Measurements from ENCODE around the gene LSR.
"Not testable (repeated sequence)": the region's sequence is repeated elsewhere in the genome, so short reads cannot be mapped to it uniquely, and the experiment has no call there.

LSR gene

GRCh38 chr19:35220315-35220921 is 28.4 kb upstream of the LSR start:
- DNase-seq: no peak

- DNase-seq: not testable (repeated sequence)
Measured at GRCh38 chr19:35220973-35221590, 27.7 kb upstream of the LSR start.

- DNase-seq: no peak
Measured at GRCh38 chr19:35222373-35223015, 26.3 kb upstream of the LSR start.

- no peak for DNase-seq
Measured at GRCh38 chr19:35223084-35223790, 25.6 kb upstream of the LSR start.

GRCh38 chr19:35223862-35224505 is 24.8 kb upstream of the LSR start:
- no peak for DNase-seq

GRCh38 chr19:35224681-35225571 is 23.9 kb upstream of the LSR start:
- no peak for DNase-seq

GRCh38 chr19:35225951-35226350 is 22.9 kb upstream of the LSR start:
- no peak for DNase-seq

GRCh38 chr19:35226748-35227147 is 22.1 kb upstream of the LSR start:
- no peak for DNase-seq

- DNase-seq: no peak
Measured at GRCh38 chr19:35228177-35228930, 20.4 kb upstream of the LSR start, which contains the start of gene FAM187B. FAM187B (minus strand) TSS chr19:35228739; CDS start chr19:35228680, 59 bp downstream.

GRCh38 chr19:35229601-35230000 is 19.2 kb upstream of the LSR start:
- no peak for DNase-seq

GRCh38 chr19:35231956-35232645 is 16.7 kb upstream of the LSR start:
- no peak for DNase-seq

- DNase-seq: no peak
Measured at GRCh38 chr19:35232912-35233311, 15.9 kb upstream of the LSR start.

- no peak for DNase-seq
Measured at GRCh38 chr19:35236638-35237400, 12.0 kb upstream of the LSR start.

- DNase-seq: not testable (repeated sequence)
Measured at GRCh38 chr19:35239597-35239996, 9.2 kb upstream of the LSR start.

GRCh38 chr19:35240327-35240726 is 8.5 kb upstream of the LSR start:
- DNase-seq: no peak

GRCh38 chr19:35241417-35241816 is 7.4 kb upstream of the LSR start:
- DNase-seq: no peak

- no peak for DNase-seq
Measured at GRCh38 chr19:35246466-35247092, 2.2 kb upstream of the LSR start.

GRCh38 chr19:35247526-35248309 is 1.1 kb upstream of the LSR start:
- no peak for DNase-seq

All from SIG-M5 (cell line).